Measurements from ENCODE around the gene OXSM. TPM values are rescaled to one million over a fixed set of nuclear protein-coding genes. Genes with fewer than 3 reads are reported as not detected.

OXSM gene
- total RNA-seq, 2 experiments from 2014 or later, result 14.5 to 15.2 TPM

DNA sequence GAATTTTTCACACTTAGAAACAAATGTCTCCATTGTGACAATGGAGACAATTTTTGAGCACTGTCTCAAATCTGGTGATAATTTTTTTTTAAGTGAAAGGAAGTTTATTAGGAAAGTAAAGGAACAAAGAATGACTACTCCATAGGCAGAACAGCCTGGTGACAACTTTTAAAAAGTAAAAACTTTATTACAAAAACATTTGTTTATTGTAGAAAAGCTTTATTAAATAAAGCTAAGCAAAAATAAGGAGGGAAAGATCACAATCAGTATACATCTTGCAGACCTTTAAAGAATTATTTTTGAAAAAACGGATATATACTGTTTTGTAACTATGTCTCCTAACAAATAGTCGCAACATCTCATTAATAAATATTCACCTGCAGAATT lies 688 bp upstream of the OXSM start:
- POLR2A ChIA-PET, result interaction anchor here (0.6 kb wide), 1 partner anchor 123 kb away, joined by 4 read pairs; no protein-coding TSS in a partner anchor

DNA sequence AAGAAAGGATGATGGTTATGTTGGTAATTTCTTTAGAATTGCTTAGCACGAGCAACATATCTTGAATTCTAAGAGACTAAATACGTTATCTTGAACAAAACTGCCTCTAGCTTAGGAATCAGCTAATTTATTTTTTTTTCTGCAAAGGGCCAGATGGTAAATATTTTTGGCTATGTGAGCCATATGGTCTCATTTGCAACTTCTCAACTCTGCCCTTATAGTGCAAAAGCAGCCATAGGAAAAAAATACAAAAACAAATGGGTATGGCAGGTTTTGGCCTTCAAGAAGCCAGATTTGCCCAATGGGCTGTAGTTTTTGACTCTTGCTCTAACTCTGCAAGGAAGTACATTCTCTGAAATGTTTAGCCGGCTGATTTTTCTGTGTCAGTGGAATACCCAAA lies 11.9 kb downstream of the OXSM start:
- CTCF ChIA-PET, result no interaction called here
- POLR2A ChIA-PET, result no interaction called here

More for the DNA sequence above, 688 bp upstream of the OXSM start:
- CTCF ChIA-PET, result no interaction called here

DNA sequence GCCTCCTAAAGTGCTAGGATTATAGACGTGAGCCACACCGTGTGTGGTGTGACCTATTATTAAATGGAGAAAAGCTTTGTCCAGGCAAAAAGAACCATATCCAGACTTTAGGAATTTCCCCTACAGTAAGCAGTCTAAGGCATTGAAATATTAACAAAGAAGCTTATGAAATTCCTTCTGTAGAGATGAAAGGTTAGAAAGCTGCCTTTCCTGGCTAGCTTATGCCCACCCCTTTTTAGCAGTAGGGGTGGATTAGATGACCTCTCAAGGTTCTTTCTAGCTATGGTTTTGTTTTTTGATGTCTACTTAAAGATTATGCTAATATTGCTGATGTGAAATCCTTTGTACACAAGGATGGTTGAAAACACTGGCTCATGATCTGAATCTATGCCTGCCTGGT lies 13.9 kb downstream of the OXSM start:
- CTCF ChIA-PET, result no interaction called here

DNA sequence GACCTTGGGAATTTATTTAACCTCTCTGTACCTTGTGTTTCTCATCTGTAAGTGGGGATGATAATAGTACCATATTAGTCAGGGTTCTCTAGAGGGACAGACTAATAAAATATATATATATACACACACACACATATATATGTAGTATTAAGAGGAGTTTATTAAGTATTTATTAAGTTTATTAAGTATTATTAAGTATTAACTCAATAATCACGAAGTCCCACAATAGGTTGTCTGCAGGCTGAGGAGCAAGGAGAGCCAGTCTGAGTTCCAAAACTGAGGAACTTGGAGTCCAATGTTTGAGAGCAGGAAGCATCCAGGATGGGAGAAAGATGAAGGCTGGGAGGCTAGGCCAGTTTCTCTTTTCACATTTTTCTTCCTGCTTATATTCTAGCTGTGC lies 14.8 kb downstream of the OXSM start:
- ChIA-PET CTCF (no interaction called here), POLR2A (no interaction called here)

More for the DNA sequence above, 13.9 kb downstream of the OXSM start:
- POLR2A ChIA-PET, result no interaction called here

DNA sequence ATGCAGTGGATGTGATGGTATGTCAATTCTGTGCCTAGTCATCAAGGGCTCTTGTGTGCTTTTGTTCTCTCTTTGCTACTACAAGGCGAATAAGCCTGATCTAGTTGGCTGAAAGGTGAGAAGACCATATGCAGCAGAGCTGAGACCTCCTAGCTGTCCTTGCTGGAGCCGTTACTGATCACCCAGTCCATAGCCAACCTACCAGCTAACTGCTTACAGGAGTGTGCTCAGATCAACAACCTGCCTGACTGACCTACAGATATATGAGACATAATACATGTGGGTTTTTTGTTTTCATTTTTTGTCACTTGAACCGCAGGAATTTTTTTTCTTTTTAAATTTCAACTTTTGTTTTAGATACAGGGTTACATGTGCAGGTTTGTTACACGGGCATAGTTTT lies 22.8 kb downstream of the OXSM start:
- ChIA-PET CTCF (no interaction called here), POLR2A (no interaction called here)

DNA sequence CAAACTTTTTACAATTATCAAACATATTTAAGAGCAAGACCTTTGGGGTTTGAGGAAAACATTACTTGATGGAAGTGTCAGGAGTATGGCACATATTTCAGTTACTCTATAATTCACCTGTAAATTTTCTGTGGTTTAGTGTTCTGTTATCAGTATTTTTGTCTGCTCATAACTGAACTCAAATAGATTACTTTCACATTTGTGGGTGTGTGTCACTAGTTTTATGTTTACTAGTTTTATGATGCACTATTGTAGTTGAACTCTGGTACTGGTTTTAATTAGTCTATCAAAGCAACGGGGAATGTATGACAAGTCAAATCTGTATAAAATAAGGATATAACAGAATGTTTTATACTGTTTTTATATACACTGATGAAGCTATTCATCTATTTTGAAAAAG lies 27.2 kb downstream of the OXSM start:
- CTCF ChIA-PET, result no interaction called here
- POLR2A ChIA-PET, result no interaction called here

DNA sequence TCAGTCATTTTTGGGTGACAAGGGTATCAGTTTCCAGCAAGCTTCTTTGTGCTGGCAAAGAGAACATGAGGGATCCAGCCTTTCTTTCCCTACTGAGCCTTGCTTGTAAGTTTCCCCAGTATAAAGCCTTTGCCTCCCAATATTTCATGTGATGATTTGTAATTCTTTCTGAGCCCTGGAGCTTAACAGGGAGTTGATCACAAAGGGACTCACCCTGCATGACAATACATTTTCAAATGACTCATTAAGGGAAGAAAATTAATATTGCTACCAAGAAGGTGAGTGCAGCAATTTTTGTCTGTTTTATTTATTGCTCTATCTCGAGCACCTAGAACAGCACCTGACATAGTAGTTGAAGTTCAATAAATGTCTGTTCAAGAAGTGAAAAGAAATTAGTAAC lies 27.7 kb downstream of the OXSM start:
- CTCF ChIA-PET, result no interaction called here
- POLR2A ChIA-PET, result no interaction called here

DNA sequence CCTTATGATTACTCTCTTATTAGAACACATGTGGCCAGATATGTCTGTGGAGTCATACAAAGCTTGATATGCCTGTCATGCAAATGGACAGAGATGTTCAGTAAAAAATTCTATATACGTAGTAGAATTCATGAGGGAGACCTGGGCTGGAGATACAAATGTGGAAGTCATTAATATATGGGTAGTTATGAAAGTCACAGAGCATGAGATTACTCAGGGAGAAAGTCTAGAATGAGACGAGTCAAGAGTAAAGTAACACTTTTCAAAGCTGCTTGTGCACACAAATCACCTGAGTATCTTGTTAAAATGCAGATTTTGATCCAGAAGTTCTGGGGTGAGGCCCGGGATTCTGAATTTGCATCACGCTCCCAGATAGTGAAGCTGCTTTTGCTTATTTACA lies 28.4 kb downstream of the OXSM start:
- CTCF ChIA-PET, result no interaction called here
- POLR2A ChIA-PET, result no interaction called here

DNA sequence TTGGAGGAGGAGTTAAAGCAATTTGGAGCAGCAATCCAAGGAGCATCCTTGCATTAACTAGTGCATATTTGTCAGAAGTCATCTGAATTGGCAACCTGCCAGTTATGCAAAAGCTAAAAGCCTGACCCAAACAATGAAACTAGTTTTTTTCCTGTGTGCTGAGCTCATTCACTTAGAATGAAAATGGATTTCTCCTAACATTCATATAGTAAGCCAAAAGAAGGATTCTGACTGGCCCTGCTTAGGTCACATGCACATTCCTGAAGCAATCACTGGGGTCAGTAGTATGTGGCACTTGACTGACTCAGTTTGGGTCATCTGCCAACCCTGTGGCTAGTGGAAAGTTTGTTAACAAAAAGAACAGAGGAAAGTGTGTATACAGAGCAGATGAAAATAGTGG lies 30.5 kb downstream of the OXSM start:
- ChIA-PET CTCF (no interaction called here), POLR2A (no interaction called here)

DNA sequence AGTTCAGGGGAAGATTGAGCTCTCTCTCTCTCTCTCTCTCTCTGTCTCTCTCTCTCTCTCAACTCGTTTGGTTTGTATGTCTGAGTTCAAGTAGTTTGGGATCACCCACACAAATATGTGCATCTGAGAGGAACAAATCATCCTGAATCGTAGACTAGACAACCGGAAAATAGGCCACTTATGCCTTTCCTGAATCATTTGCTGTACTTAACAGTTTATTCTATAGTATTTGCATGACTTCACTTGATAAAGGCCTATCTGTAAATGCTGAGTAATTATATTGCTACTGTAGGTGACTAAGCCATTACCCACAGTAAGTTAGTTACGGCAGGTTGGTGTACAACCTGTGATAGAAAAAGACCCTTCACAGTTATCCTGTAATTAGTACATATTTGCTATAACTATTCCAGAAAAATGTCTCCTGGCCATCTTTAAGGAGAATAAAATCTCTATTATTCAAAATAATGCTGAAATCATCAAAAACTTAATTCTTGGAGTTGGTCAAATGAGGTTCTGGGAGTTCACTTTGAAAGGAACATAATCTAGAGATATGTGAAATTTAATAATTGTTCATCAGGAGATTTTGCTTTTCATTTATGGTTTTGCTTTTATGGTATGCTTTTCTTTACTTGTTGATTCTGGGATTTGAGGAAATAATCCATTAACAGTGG lies 31.1 kb downstream of the OXSM start:
- POLR2A ChIA-PET, result no interaction called here
- CTCF ChIA-PET, result no interaction called here

DNA sequence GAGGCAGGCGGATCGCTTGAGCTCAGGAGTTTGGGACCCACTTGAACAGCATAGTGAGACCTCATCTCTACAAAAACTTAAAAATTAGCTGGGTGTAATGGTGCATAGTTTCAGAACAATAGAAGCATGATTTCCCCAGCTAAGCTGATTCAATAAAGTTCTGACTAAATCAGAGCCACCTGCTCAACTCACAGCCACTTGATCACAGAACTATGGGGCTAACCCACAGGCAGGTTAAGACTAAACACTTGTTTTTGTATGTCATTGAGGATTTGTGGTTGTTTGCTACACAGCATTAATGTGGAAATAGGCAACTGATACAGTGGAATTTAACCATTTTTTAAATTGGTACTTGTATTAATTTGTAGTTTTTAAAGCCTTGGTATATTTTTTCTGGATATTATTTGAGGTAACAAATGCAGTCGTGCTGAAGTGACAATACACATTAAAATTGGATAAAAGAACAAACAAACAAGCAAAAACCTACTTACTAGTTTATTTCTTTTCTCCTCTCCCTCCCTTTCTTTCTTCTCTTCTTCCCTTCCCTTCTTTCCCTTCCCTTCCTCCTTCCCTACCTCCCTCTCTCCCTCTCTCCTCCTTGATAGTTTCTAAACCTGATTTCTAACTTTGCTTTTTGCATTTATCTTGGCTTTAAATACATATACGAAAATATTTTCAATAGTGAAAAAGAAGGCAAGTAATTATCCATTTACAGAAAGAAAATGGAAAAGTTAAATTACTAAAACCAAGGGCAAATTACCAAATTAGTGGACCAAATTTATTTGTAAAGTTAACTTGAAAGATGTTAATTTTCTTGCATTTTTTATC lies 32.1 kb downstream of the OXSM start:
- ChIA-PET POLR2A (no interaction called here), CTCF (no interaction called here)

DNA sequence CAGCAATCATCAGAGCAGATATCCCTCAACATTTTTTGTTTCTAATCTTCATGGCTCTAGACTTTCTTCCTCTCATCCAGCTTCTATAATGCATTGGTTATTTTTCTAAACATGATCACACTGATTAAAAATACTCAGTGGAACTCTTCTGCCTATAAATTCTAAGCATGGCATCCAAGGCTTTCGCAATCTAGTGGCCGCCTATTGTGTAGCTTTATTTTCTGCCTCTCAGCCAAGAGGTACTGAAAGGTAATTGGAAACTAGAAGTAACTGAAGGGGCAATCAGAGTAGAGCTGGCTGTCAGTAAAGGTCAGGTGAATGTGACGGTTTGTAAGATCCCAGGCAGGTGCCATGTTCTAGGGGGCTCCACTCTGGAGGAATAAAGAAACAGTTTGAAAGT lies 33.4 kb downstream of the OXSM start:
- POLR2A ChIA-PET, result no interaction called here
- CTCF ChIA-PET, result interaction anchor here (1.0 kb wide), 1 partner anchor 32 kb away, joined by 3 read pairs; no protein-coding TSS in a partner anchor

DNA sequence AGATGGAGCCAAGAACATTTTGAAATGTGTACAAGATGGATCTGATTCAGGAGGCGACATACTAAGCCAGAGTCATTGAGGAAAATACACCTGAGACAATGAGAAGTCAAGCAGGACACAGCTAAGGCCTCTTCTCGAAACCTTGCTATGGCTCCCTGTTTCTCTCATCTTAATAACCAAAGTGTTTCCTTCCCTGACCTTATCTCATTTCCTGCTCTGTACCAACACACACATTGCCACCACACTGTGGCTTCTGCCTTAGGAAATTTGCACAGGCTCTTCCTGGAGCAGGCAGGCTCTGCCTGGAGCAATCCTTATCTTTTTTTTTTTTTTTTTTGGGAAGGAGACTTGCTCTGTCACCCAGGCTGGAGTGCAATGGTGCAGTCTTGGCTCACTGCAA lies 36.6 kb downstream of the OXSM start:
- POLR2A ChIA-PET, result no interaction called here
- CTCF ChIA-PET, result interaction anchor here (0.6 to 0.7 kb wide), 2 partner anchors 86 to 842 kb away, joined by 3 read pairs; no protein-coding TSS in a partner anchor

DNA sequence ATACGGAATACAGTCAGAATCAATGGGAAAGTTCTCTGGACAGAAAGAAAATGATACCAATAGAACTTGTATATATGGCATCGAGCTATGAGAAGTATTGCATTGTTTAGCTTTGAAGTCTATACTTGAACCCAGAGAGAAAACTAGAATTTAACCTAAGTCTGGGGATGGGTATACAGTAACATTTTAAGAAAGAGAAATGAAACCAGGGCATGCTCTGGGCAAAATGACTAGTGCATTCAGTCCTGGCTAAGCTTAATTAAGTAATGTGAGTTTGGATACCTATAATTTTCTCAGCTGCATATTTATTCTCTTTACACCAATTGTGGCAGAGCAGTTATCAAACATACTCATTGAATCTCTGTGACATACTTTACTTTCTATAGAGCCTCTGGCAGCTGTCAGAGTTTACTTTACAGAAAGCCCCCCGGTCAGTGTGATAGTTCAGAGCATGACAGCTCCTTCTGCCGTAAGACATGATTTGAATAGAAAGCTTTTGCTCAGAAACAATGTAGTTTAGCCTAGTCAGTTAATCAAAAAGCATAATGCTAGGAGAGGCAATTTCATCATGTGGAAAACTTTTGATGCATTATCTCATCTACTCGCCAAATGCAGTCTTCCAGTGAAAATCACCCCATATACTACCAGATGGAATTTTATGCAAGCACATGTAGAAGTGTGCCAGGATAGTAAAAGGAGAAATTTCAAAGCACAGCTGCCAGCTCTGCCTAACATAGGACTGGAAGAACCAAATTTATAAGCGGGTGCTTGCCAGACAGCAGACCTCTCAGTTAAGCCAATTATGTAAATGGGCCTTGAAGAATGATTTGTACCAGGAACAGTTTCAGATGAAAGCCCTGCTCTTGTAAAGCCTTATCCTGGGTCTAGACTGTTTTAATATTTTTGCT lies 40.7 kb downstream of the OXSM start:
- ChIA-PET CTCF (no interaction called here), POLR2A (no interaction called here)

DNA sequence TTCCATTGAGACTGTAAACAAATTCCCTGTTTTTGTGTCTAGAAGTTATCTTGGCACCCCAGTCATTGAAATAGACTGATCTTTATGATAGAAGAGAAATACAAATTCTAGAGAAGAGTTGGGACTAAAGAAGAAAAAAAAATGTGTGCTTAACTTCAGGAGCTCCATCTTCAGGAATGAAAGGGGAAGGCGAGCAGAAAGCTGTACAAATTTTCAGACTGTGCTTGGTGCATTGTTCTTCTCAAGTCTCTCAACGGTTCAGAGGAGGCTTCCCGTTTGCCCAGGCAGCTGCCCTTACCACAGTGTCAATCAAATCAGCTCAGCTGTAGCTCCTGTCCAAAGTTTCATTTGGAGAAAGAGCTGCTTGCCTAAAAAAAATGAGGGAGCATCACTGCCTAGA lies 41.7 kb downstream of the OXSM start:
- ChIA-PET POLR2A (no interaction called here), CTCF (no interaction called here)

DNA sequence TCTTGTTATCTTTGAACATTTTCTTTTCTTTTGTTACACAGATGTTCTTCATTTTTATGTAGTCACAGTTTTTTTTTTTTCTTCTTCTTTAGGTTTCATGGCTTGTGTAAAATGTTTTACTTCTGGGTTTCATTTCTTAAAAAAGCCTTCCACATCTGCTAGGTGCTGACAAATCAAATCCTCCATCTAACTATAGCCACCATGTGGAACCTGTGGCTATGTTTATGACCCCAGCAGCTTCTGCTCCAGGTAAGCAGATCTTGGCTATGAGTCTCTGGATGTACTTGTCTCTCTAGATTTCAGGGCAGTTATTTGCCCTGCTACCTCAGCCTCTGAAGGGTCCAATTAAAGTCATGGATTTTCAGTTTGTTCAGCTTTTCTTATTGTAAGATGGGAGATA lies 44.5 kb downstream of the OXSM start:
- ChIA-PET CTCF (no interaction called here), POLR2A (no interaction called here)

DNA sequence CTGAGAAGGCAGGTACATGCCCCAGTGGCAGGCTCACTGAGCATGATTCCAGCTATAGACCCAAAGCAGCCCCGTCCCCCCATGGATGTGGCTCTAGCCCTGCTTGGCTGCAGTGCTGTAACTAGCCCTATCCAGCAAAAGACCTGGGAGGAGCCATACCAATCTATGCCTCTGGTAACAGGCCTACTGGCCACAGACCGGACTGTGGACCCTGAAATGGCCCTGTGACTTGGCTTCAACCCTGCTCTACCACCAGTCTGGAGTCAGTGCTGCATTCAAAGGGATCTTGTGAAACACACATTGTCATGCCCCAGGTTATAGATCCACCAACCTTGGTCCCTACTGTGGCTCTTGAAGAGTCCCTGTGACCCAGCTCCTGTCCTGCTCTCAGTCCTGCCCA lies 46.7 kb downstream of the OXSM start:
- POLR2A ChIA-PET, result no interaction called here
- CTCF ChIA-PET, result no interaction called here

DNA sequence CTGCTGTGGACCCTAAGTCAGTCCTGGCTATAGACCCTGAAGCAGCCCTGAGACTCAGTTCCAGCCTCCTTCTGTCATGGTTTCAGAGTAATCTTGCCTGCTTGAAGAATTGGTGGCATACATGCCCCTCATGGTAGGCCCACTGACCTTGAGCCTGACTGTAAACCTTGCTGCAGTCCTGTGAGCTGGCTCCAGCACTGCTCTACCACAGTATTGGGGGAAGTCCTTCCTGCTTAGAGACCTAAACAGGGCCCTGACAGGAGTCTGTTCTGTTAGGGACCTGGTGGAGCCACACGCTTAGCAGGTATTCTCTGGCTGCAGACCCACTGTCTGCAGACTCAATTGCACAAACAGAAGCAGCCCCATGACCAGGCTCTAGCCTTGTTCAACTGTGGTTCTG lies 47.1 kb downstream of the OXSM start:
- ChIA-PET POLR2A (no interaction called here), CTCF (no interaction called here)

DNA sequence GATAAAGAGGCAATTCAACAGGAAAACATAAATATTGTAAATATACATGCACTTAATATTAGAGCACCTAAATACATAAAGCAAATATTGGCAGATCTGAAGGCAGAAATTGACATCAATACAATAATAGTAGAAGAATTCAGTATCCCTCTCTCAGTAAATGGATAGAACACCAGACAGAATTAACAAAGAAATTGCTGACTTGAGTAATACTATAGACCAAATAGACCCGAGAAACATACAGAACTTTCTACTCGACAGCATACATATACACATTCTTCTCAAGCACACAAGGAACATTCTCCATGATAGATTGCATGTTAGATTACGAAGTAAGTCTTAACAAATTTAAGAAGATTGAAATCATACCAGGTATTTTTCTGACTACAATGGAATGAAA lies 50.2 kb downstream of the OXSM start:
- ChIA-PET POLR2A (no interaction called here), CTCF (no interaction called here)

DNA sequence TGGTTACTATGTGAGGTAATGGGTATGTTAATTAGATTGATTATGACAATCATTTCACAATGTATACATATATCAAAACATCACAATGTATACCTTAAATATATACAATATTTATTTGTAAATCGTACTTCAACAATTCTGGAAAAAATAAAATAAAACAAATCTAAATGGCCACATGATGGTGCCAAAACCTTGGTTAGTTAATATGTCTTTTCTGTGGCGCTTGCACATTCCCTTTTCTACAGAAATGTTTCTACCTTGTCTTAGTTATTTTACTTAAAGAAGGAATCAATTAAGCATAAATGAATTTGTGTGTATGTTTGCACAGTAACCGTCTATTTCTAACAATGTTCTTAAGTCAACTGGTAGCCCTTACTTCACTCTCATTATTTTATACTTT lies 53.4 kb downstream of the OXSM start:
- POLR2A ChIA-PET, result no interaction called here
- CTCF ChIA-PET, result no interaction called here
